ENCODE results near the gene C3AR1. TPM values are rescaled to one million over a fixed set of nuclear protein-coding genes. Genes with fewer than 3 reads are reported as not detected.

The C3AR1 gene
- total RNA-seq, 4 donors from 2014 or later: 0.79 to 2.0 (median 1.3) TPM

DNA sequence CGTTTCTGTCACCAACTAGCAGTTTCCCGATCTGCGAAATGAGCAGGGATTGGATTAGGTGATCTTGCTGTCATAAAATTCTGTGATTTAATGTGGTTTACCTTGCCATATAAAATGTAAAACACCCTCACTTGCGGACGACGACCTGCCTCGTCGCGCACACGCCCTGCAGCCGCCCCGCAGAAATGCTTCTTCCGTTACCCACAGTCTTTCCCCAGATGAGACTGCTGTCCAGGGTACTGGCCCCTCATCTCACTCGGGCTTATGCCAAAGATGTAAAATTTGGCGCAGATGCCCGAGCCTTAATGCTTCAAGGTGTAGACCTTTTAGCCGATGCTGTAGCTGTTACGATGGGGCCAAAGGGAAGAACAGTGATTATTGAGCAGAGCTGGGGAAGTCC lies 51.3 kb downstream of the C3AR1 start:
- Histone ChIP-seq H3K27me3 (peaks cover 52% of the 10 kb centered on the region), H3K4me3 (no peak overlapping the region), H3K4me1 (peaks cover 12% of the 10 kb centered on the region), H3K27ac (no peak overlapping the region), H3K36me3 (no peaks in the 10 kb centered on the region), H3K9me3 (no peaks in the 10 kb centered on the region)
- TF ChIP-seq EP300 (IDR thresholded peaks at IDR 0.05) (no peak), POLR2AphosphoS5 (IDR thresholded peaks at IDR 0.05) (no peak)
- WGBS: 53% methylated on average over 18 of the region's 18 CpGs
- DNase-seq (ENCODE audit: low spot score in 2 of 2): no peak

DNA sequence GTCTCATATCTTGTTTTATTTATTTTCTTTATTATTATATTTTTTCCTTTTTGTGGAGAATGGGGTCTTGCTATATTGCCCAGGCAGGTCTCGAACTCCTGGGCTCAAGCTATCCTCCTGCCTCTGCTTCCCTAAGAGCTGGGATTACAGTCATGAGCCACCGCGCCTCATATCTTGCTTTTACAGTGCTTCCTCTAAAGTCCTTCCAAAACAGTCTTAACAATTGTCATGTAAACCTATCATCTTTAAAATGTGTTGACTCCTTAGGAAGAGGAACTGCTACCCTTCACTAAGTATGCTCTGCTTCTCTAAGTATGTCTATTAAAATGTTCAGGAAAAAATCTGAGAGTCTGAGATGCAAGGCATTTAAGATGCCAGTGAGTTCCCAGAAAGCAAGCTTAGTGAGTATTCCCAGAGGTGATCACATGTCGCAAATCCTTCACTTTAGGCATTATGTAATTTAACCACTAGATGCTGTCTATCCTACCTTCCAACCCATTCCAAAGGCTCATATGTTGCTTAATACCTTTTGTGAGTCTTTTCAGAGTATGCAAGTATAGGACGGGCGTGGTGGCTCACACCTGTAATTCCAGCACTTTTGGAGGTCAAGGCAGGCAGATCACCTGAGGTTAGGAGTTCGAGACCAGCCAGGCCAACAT lies 53.4 kb downstream of the C3AR1 start:
- DNase-seq (ENCODE audit: low spot score in 2 of 2): no peak
- 87% methylated on average over 7 of the region's 7 CpGs for WGBS
- no peak for TF ChIP-seq POLR2A (IDR thresholded peaks at IDR 0.05)
- TF ChIP-seq, protein P1, sequence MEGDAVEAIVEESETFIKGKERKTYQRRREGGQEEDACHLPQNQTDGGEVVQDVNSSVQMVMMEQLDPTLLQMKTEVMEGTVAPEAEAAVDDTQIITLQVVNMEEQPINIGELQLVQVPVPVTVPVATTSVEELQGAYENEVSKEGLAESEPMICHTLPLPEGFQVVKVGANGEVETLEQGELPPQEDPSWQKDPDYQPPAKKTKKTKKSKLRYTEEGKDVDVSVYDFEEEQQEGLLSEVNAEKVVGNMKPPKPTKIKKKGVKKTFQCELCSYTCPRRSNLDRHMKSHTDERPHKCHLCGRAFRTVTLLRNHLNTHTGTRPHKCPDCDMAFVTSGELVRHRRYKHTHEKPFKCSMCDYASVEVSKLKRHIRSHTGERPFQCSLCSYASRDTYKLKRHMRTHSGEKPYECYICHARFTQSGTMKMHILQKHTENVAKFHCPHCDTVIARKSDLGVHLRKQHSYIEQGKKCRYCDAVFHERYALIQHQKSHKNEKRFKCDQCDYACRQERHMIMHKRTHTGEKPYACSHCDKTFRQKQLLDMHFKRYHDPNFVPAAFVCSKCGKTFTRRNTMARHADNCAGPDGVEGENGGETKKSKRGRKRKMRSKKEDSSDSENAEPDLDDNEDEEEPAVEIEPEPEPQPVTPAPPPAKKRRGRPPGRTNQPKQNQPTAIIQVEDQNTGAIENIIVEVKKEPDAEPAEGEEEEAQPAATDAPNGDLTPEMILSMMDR (IDR thresholded peaks at IDR 0.05): no peak
- no peak for TF ChIP-seq EP300 (IDR thresholded peaks at IDR 0.05)
- no peak for TF ChIP-seq POLR2AphosphoS5 (IDR thresholded peaks at IDR 0.05)
- no peaks in the 10 kb centered on the region for H3K9me3 ChIP-seq
- no peak overlapping the region for H3K27ac ChIP-seq
- H3K36me3 ChIP-seq: no peaks in the 10 kb centered on the region
- H3K27me3 ChIP-seq: peaks cover 35% of the 10 kb centered on the region
- no peak overlapping the region for H3K4me3 ChIP-seq
- no peaks in the 10 kb centered on the region for H3K4me1 ChIP-seq

GRCh38 chr12:8011331-8011730 lies 54.8 kb downstream of the C3AR1 start:
- TF ChIP-seq, protein P1 (IDR thresholded peaks at IDR 0.05): no peak
- TF ChIP-seq EP300 (IDR thresholded peaks at IDR 0.05) (no peak), POLR2A (IDR thresholded peaks at IDR 0.05) (no peak), POLR2AphosphoS5 (IDR thresholded peaks at IDR 0.05) (no peak)

More at GRCh38 chr12:8011331-8011730, 54.8 kb downstream of the C3AR1 start:
- Histone ChIP-seq H3K36me3 (no peaks in the 10 kb centered on the region), H3K9me3 (no peaks in the 10 kb centered on the region), H3K27me3 (peaks cover 27% of the 10 kb centered on the region), H3K27ac (no peak overlapping the region), H3K4me3 (no peak overlapping the region), H3K4me1 (no peaks in the 10 kb centered on the region)
- 55% methylated on average over 7 of the region's 7 CpGs for WGBS
- DNase-seq (ENCODE audit: low spot score in 2 of 2): no peak

Other genes with a start within 250 kb of the C3AR1 start
- 1 to 10 TPM in 1 of 4 donors, under 1 TPM in 2, not detected in 1; 0.59 to 1.9 (median 0.83) TPM for gene SLC2A14, start 193.4 kb downstream of the C3AR1 start, total RNA-seq
- gene SLC2A3, start 130.2 kb downstream of the C3AR1 start, total RNA-seq: 10 to 100 TPM in 2 of 4 donors, 1 to 10 TPM in 2; 7.3 to 16.7 (median 9.6) TPM
- gene FOXJ2, start 33.6 kb downstream of the C3AR1 start, total RNA-seq: 10 to 100 TPM; 18.3 to 28.1 (median 25.0) TPM
- gene NECAP1, start 15.9 kb upstream of the C3AR1 start, total RNA-seq: 10 to 100 TPM; 25.4 to 48.6 (median 31.6) TPM
- 1 to 10 TPM; 1.1 to 7.2 (median 1.7) TPM for gene CLEC4A, start 57.3 kb upstream of the C3AR1 start, total RNA-seq
- not detected for gene ZNF705A, start 90.7 kb upstream of the C3AR1 start, total RNA-seq
- not detected for gene FAM90A1, start 161.3 kb upstream of the C3AR1 start, total RNA-seq